IMR-90 (cell line): ENCODE measurements around the gene KRT9. TPM values are rescaled to one million over a fixed set of nuclear protein-coding genes. Genes with fewer than 3 reads are reported as not detected.

ENCODE experiments used
- ATAC-seq: fragments of 200-7000 bp; cut with Tn5 transposase; 2 replicates; pipeline ENCODE4 v1.9.1; 2020; ENCODE audit warnings: low read depth, mild to moderate bottlenecking, moderate library complexity
- BruUV-seq: library from RNA; stranded (reverse); fragments of 400-500 nt; replicated peaks from 2 replicates; lab custom pipeline; 2021; lab: Mats Ljungman, UMichigan
- CTCF ChIA-PET: fragments of 300-600 bp; formaldehyde crosslinking; extraction: SDS; loops from one replicate; lab custom pipeline; 2021; ENCODE audit warnings: antibody characterized with exemption; lab: Yijun Ruan, JAX
- POLR2A ChIA-PET: fragments of 300-600 bp; sonication (Branson Sonifier 250); formaldehyde crosslinking; loops from one replicate; lab custom pipeline; 2022; ENCODE audit warnings: antibody characterized with exemption; ENCODE audit not compliant: unreplicated experiment; lab: Charles Lee
- DNase-seq: peaks from one replicate; pipeline ENCODE4 v3.0.0; 2013
- H2AFZ ChIP-seq: replicated peaks from 2 replicates; pipeline ENCODE3; 2013; ENCODE audit warnings: low read length, mild to moderate bottlenecking; ENCODE audit not compliant: poor library complexity
- H2AK5ac ChIP-seq: 2 replicates; pipeline ENCODE4 v1.6.1; 2013; ENCODE audit warnings: low read depth, low read length, inconsistent platforms
- H2AK9ac ChIP-seq: replicated peaks from 2 replicates; pipeline ENCODE3; 2013; ENCODE audit warnings: mild to moderate bottlenecking, low read depth, low read length, moderate library complexity; ENCODE audit not compliant: poor library complexity
- H2BK120ac ChIP-seq: 2 replicates; pipeline ENCODE4 v1.6.1; 2013; ENCODE audit warnings: low read depth, low read length, inconsistent platforms
- H2BK15ac ChIP-seq: 3 replicates; pipeline ENCODE4 v1.6.1; 2013; ENCODE audit warnings: low read depth, low read length, inconsistent platforms
- H2BK20ac ChIP-seq: 2 replicates; pipeline ENCODE4 v1.6.1; 2013; ENCODE audit warnings: low read depth, mild to moderate bottlenecking, inconsistent platforms, low read length, moderate library complexity
- H2BK5ac ChIP-seq: 2 replicates; pipeline ENCODE4 v1.6.1; 2013; ENCODE audit warnings: mild to moderate bottlenecking, low read depth, low read length, inconsistent platforms; ENCODE audit not compliant: poor library complexity, severe bottlenecking
- H3K14ac ChIP-seq: replicated peaks from 2 replicates; pipeline ENCODE4 v1.6.1; 2013; ENCODE audit warnings: low read depth, low read length, inconsistent platforms
- H3K18ac ChIP-seq: 2 replicates; pipeline ENCODE4 v1.6.1; 2013; ENCODE audit warnings: low read depth, low read length, control low read depth
- H3K23ac ChIP-seq: 2 replicates; pipeline ENCODE4 v1.6.1; 2013; ENCODE audit warnings: low read depth, low read length, inconsistent platforms
- H3K27ac ChIP-seq: 2 replicates; pipeline ENCODE4 v1.5.1; 2013; ENCODE audit warnings: mild to moderate bottlenecking, control low read depth, low read length; ENCODE audit not compliant: insufficient read depth
- H3K27me3 ChIP-seq: 2 replicates; pipeline ENCODE4 v1.6.1; 2013; ENCODE audit warnings: low read length; ENCODE audit not compliant: control insufficient read depth, insufficient read depth
- H3K36me3 ChIP-seq: 2 replicates; pipeline ENCODE4 v1.6.1; 2013; ENCODE audit warnings: low read length, mixed read lengths; ENCODE audit not compliant: control insufficient read depth, insufficient read depth
- H3K4ac ChIP-seq: 2 replicates; pipeline ENCODE4 v1.6.1; 2013; ENCODE audit warnings: low read depth, low read length, inconsistent platforms
- H3K4me1 ChIP-seq: 2 replicates; pipeline ENCODE4 v1.6.1; 2013; ENCODE audit warnings: low read length, mixed read lengths; ENCODE audit not compliant: control insufficient read depth, insufficient read depth
- H3K4me2 ChIP-seq: 2 replicates; pipeline ENCODE4 v1.6.1; 2013; ENCODE audit warnings: low read depth, mild to moderate bottlenecking, control low read depth, low read length, moderate library complexity
- H3K4me3 ChIP-seq: 2 replicates; pipeline ENCODE4 v1.5.1; 2013; ENCODE audit warnings: low read depth, mild to moderate bottlenecking, control low read depth, low read length, moderate library complexity; ENCODE audit not compliant: insufficient read depth
- H3K56ac ChIP-seq: 2 replicates; pipeline ENCODE4 v1.6.1; 2013; ENCODE audit warnings: low read length, inconsistent platforms; ENCODE audit not compliant: insufficient read depth; ENCODE audit errors: extremely low read depth
- H3K79me1 ChIP-seq, 2 experiments: 2 replicates each; pipeline ENCODE4 v1.6.1; 2013; ENCODE audit warnings: low read length in 2 of 2, inconsistent platforms in 1 of 2, low read depth in 1 of 2
- H3K9ac ChIP-seq: 2 replicates; pipeline ENCODE4 v1.6.1; 2013; ENCODE audit warnings: low read depth, low read length, control low read depth
- H3K9me1 ChIP-seq: 2 replicates; pipeline ENCODE4 v1.6.1; 2013; ENCODE audit warnings: low read length, inconsistent platforms; ENCODE audit not compliant: insufficient read depth
- H3K9me3 ChIP-seq: 2 replicates; pipeline ENCODE4 v1.6.1; 2013; ENCODE audit warnings: low read length; ENCODE audit not compliant: control insufficient read depth, insufficient read depth
- H4K20me1 ChIP-seq: 2 replicates; pipeline ENCODE4 v1.6.1; 2013; ENCODE audit warnings: low read length, inconsistent platforms; ENCODE audit not compliant: insufficient read depth
- H4K5ac ChIP-seq: 2 replicates; pipeline ENCODE4 v1.6.1; 2013; ENCODE audit warnings: mild to moderate bottlenecking, low read depth, low read length, control low read depth
- H4K8ac ChIP-seq, 2 experiments: 2 replicates each; pipeline ENCODE4 v1.6.1; 2013; ENCODE audit warnings: low read depth in 2 of 2, low read length in 2 of 2, control low read depth in 1 of 2, inconsistent platforms in 1 of 2
- H4K91ac ChIP-seq: 2 replicates; pipeline ENCODE4 v1.6.1; 2013; ENCODE audit warnings: low read depth, low read length, inconsistent platforms; ENCODE audit not compliant: insufficient read depth
- BHLHE40 ChIP-seq: fragments of 150-350 bp; IDR thresholded peaks from 2 replicates; pipeline ENCODE4 v1.6.1; 2016; ENCODE audit warnings: mild to moderate bottlenecking, low read depth, low read length
- CEBPB ChIP-seq: IDR thresholded peaks from 2 replicates; pipeline ENCODE4 v1.6.1; 2012; ENCODE audit warnings: low read depth, low read length, improper control_type of control experiment
- CHD1 ChIP-seq: IDR thresholded peaks from 2 replicates; pipeline ENCODE4 v1.6.1; 2012; ENCODE audit warnings: low read depth, low read length, improper control_type of control experiment
- CTCF ChIP-seq: conservative IDR thresholded peaks from 2 replicates; pipeline ENCODE4 v1.5.1; 2012; ENCODE audit warnings: mild to moderate bottlenecking, low read depth, low read length, improper control_type of control experiment
- ELK1 ChIP-seq: fragments of 150-350 bp; IDR thresholded peaks from 2 replicates; pipeline ENCODE4 v1.6.1; 2016; ENCODE audit warnings: low read depth, mild to moderate bottlenecking, low read length, moderate library complexity, borderline replicate concordance
- FOS ChIP-seq: fragments of 150-350 bp; IDR thresholded peaks from 2 replicates; pipeline ENCODE4 v1.6.1; 2016; ENCODE audit warnings: low read depth, low read length
- MAFK ChIP-seq: IDR thresholded peaks from 2 replicates; pipeline ENCODE4 v1.6.1; 2012; ENCODE audit warnings: low read depth, low read length, improper control_type of control experiment
- MAZ ChIP-seq: IDR thresholded peaks from 2 replicates; pipeline ENCODE4 v1.6.1; 2012; ENCODE audit warnings: low read depth, mild to moderate bottlenecking, low read length, improper control_type of control experiment, moderate library complexity, borderline replicate concordance
- MXI1 ChIP-seq: IDR thresholded peaks from 2 replicates; pipeline ENCODE4 v1.6.1; 2012; ENCODE audit warnings: low read depth, mild to moderate bottlenecking, low read length, moderate library complexity, borderline replicate concordance
- NFE2L2 ChIP-seq: fragments of 150-350 bp; IDR thresholded peaks from 2 replicates; pipeline ENCODE4 v1.6.1; 2016; ENCODE audit warnings: low read depth, mild to moderate bottlenecking, low read length
- POLR2A ChIP-seq: IDR thresholded peaks from 2 replicates; pipeline ENCODE4 v1.6.1; 2012; ENCODE audit warnings: mild to moderate bottlenecking, low read depth, low read length
- RAD21 ChIP-seq: IDR thresholded peaks from 2 replicates; pipeline ENCODE4 v1.6.1; 2012; ENCODE audit warnings: low read length, improper control_type of control experiment
- RCOR1 ChIP-seq: IDR thresholded peaks from 2 replicates; pipeline ENCODE4 v1.6.1; 2012; ENCODE audit warnings: mild to moderate bottlenecking, low read length, improper control_type of control experiment; ENCODE audit not compliant: insufficient replicate concordance
- RFX5 ChIP-seq: IDR thresholded peaks from 2 replicates; pipeline ENCODE4 v1.8.0; 2012; ENCODE audit warnings: low read depth, mild to moderate bottlenecking, low read length, moderate library complexity
- SMC3 ChIP-seq: fragments of 150-350 bp; IDR thresholded peaks from 2 replicates; pipeline ENCODE4 v1.6.1; 2016; ENCODE audit warnings: low read depth, mild to moderate bottlenecking, antibody characterized with exemption, low read length, moderate library complexity
- USF2 ChIP-seq: fragments of 150-350 bp; IDR thresholded peaks from 2 replicates; pipeline ENCODE4 v1.6.1; 2017; ENCODE audit warnings: mild to moderate bottlenecking, antibody characterized with exemption, low read length, low read depth
- WGBS, 2 experiments: methylation state at CpG; one replicate each; pipeline versions ENCODE4 v1.1.5 to v1.1.7; 2013; ENCODE audit warnings: missing lambda C conversion rate in 2 of 2; ENCODE audit not compliant: insufficient read length in 1 of 2; ENCODE audit errors: extremely low coverage in 2 of 2; 5-methylcytosine and 5-hydroxymethylcytosine counted together
- dilution Hi-C: fragments of 300-500 bp; cut with HindIII; formaldehyde crosslinking; loops from one replicate; pipeline ENCODE4 v1.14.3; 2018; ENCODE audit warnings: low sequenced_read_pairs; ENCODE audit not compliant: unreplicated experiment
- in situ Hi-C: fragments of 300-500 bp; cut with MboI; formaldehyde crosslinking; loops from 3 replicates; pipeline ENCODE4 v1.14.3; 2019; ENCODE audit warnings: low sequenced_read_pairs, inconsistent platforms, mixed read lengths
- intact Hi-C: fragments of 100-400 bp; cut with micrococcal nuclease; formaldehyde crosslinking; loops from 2 replicates; pipeline ENCODE4 v1.10.0; 2022
- polyA plus RNA-seq, 3 experiments: library from polyadenylated mRNA; depleted of rRNA; stranded (reverse); fragments of >200 nt; gene quantifications; 2 replicates each; pipeline ENCODE4 v1.2.3, GENCODE V29; 2012; ENCODE audit warnings: low replicate concordance in 1 of 3
- total RNA-seq: library from RNA; depleted of rRNA; stranded (reverse); fragments of >200 nt; gene quantifications from 2 replicates; pipeline ENCODE4 v1.2.3, GENCODE V29; 2012

The KRT9 gene
- total and polyA plus RNA-seq, 2 of the 4 experiments (the other 2 are of a cell fraction), result not detected

- no peak overlapping the region for H3K9ac ChIP-seq
- H3K4me2 ChIP-seq, result no peak overlapping the region
- H2BK15ac ChIP-seq, result no peak overlapping the region
- peaks cover 8% of the 10 kb centered on the region for H3K4me1 ChIP-seq
- WGBS, 2 experiments, result 90% methylated on average over 10 of the region's 14 CpGs; no CpG with 5 or more reads in 1 of the 2 experiments
- H2BK5ac ChIP-seq, result no peak overlapping the region
- no peaks in the 10 kb centered on the region for H3K36me3 ChIP-seq
- no peak overlapping the region for H2AK9ac ChIP-seq
- intact Hi-C loops (no loop called here), dilution Hi-C loops (no loop called here), in situ Hi-C loops (no loop called here)
- DNase-seq (no peak), ATAC-seq (no peak)
- no TSS peak for BruUV-seq
- H4K8ac ChIP-seq, result no peak overlapping the region
- POLR2A ChIA-PET, result interaction anchor here (0.5 kb wide), 1 partner anchor 10 kb away, joined by 3 read pairs; no protein-coding TSS in a partner anchor
- H2AFZ ChIP-seq, result no peak overlapping the region
- no peaks in the 10 kb centered on the region for H3K9me3 ChIP-seq
- no peaks in the 10 kb centered on the region for H4K20me1 ChIP-seq
- H2BK20ac ChIP-seq, result no peak overlapping the region
- H3K9me1 ChIP-seq, result 0 out of 2 replicates have a peak, but pooled peaks cover 3% of the 10 kb centered on the region
- H3K23ac ChIP-seq, result no peak overlapping the region
- no peak for TF ChIP-seq USF2
- no peak for TF ChIP-seq RFX5
- no peak for TF ChIP-seq MXI1
- TF ChIP-seq POLR2A, result no peak
- TF ChIP-seq MAFK, result no peak
- TF ChIP-seq RCOR1, result no peak
- TF ChIP-seq FOS, result no peak
- no peak for TF ChIP-seq CHD1
- TF ChIP-seq SMC3, result no peak
- TF ChIP-seq ELK1, result no peak
- TF ChIP-seq CEBPB, result no peak
- no peak for TF ChIP-seq RAD21
- no peak for TF ChIP-seq CTCF
- no peak for TF ChIP-seq BHLHE40
- TF ChIP-seq MAZ, result no peak
- no peak for TF ChIP-seq NFE2L2
- no peak overlapping the region for H3K14ac ChIP-seq
- H4K5ac ChIP-seq, result no peak overlapping the region
- H3K4ac ChIP-seq, result no peak overlapping the region
- no peak overlapping the region for H3K18ac ChIP-seq
- H3K4me3 ChIP-seq, result no peak overlapping the region
- H3K79me1 ChIP-seq, result no peaks in the 10 kb centered on the region
- H2AK5ac ChIP-seq, result 0 out of 2 replicates have a peak overlapping the region, but pooled peaks have one; percentile 11
- no peak overlapping the region for H3K56ac ChIP-seq
- CTCF ChIA-PET, result no interaction called here
- no peak overlapping the region for H4K91ac ChIP-seq
- H2BK120ac ChIP-seq, result no peak overlapping the region
- no peak overlapping the region for H3K27ac ChIP-seq
- H3K27me3 ChIP-seq, result no peaks in the 10 kb centered on the region
Observed at GRCh38 chr17:41516147-41516829, 55.6 kb downstream of the KRT9 start.
